ENCODE data around the gene KCND2.

Gene KCND2

GRCh38 chr7:120709252-120709971 is 436.4 kb downstream of the KCND2 start:
- DNase-seq (ENCODE audit: low read depth), result no peak
- H3K4me3 ChIP-seq (ENCODE audit: low read depth, low read length), result no peak overlapping the region
- no peak for TF ChIP-seq CTCF (conservative IDR thresholded peaks at IDR 0.05; ENCODE audit: low read depth, low read length)

GRCh38 chr7:120709972-120710320 is 437.0 kb downstream of the KCND2 start:
- no peak for DNase-seq (ENCODE audit: low read depth)
- TF ChIP-seq CTCF (conservative IDR thresholded peaks at IDR 0.05; ENCODE audit: low read depth, low read length), result no peak
- H3K4me3 ChIP-seq (ENCODE audit: low read depth, low read length), result no peak overlapping the region

GRCh38 chr7:120714945-120715344 is 442.0 kb downstream of the KCND2 start:
- H3K4me3 ChIP-seq (ENCODE audit: low read depth, low read length), result no peak overlapping the region
- DNase-seq (ENCODE audit: low read depth), result no peak
- TF ChIP-seq CTCF (conservative IDR thresholded peaks at IDR 0.05; ENCODE audit: low read depth, low read length), result no peak

- no peak overlapping the region for H3K4me3 ChIP-seq (ENCODE audit: low read depth, low read length)
- no peak for DNase-seq (ENCODE audit: low read depth)
- TF ChIP-seq CTCF (conservative IDR thresholded peaks at IDR 0.05; ENCODE audit: low read depth, low read length), result no peak
Observed at GRCh38 chr7:120716307-120716706, 443.3 kb downstream of the KCND2 start.

- no peak overlapping the region for H3K4me3 ChIP-seq (ENCODE audit: low read depth, low read length)
- TF ChIP-seq CTCF (conservative IDR thresholded peaks at IDR 0.05; ENCODE audit: low read depth, low read length), result no peak
- DNase-seq (ENCODE audit: low read depth), result no peak
Observed at GRCh38 chr7:120717166-120717565, 444.2 kb downstream of the KCND2 start.

GRCh38 chr7:120718361-120718760 is 445.4 kb downstream of the KCND2 start:
- DNase-seq (ENCODE audit: low read depth), result no peak
- no peak overlapping the region for H3K4me3 ChIP-seq (ENCODE audit: low read depth, low read length)
- no peak for TF ChIP-seq CTCF (conservative IDR thresholded peaks at IDR 0.05; ENCODE audit: low read depth, low read length)

- TF ChIP-seq CTCF (conservative IDR thresholded peaks at IDR 0.05; ENCODE audit: low read depth, low read length), result no peak
- H3K4me3 ChIP-seq (ENCODE audit: low read depth, low read length), result no peak overlapping the region
- no peak for DNase-seq (ENCODE audit: low read depth)
Observed at GRCh38 chr7:120720317-120720716, 447.3 kb downstream of the KCND2 start.
